Activated CD4-positive, alpha-beta memory T cell treated with anti-CD3 and anti-CD28 coated beads for 36 hours (primary cell): ENCODE data around the gene TMOD3. TPM values are rescaled to one million over a fixed set of nuclear protein-coding genes. Genes with fewer than 3 reads are reported as not detected.
A peak's percentile ranks its signal among the peaks of the same experiment; 100 is the strongest.

ENCODE experiments used
- CTCF ChIA-PET: fragments of 350-600 bp; sonication (Branson Sonifier 250); formaldehyde crosslinking; loops from one replicate; lab custom pipeline; 2021; ENCODE audit warnings: antibody characterized with exemption, inconsistent platforms; lab: Charles Lee
- POLR2A ChIA-PET: fragments of 350-600 bp; sonication (Branson Sonifier 250); formaldehyde crosslinking; loops from one replicate; lab custom pipeline; 2021; ENCODE audit warnings: antibody characterized with exemption; lab: Charles Lee
- DNase-seq: peaks from one replicate; pipeline ENCODE4 v3.0.0-alpha.2; 2020
- H3K27ac Mint-ChIP-seq: one replicate; pipeline ENCODE4 v1.8.0; 2021; ENCODE audit warnings: mixed read lengths
- H3K27me3 Mint-ChIP-seq: one replicate; pipeline ENCODE4 v1.8.0; 2021; ENCODE audit warnings: mixed read lengths
- H3K36me3 Mint-ChIP-seq: one replicate; pipeline ENCODE4 v1.8.0; 2021; ENCODE audit warnings: mixed read lengths
- H3K4me1 Mint-ChIP-seq: one replicate; pipeline ENCODE4 v1.8.0; 2021; ENCODE audit warnings: low read depth, mixed read lengths
- H3K4me3 Mint-ChIP-seq: one replicate; pipeline ENCODE4 v1.8.0; 2021; ENCODE audit warnings: mild to moderate bottlenecking, mixed read lengths
- H3K9me3 Mint-ChIP-seq: one replicate; pipeline ENCODE4 v1.8.0; 2021; ENCODE audit warnings: mixed read lengths
- intact Hi-C: fragments of 100-400 bp; cut with micrococcal nuclease; formaldehyde crosslinking; loops from one replicate; pipeline ENCODE4 v1.15.1; 2023
- total RNA-seq, 2 experiments: library from RNA; stranded (reverse); gene quantifications; one replicate each; pipeline ENCODE4 v1.2.3, GENCODE V29; 2021

The TMOD3 gene
- total RNA-seq, 2 experiments from 2014 or later = 56.9 to 61.6 TPM

DNA sequence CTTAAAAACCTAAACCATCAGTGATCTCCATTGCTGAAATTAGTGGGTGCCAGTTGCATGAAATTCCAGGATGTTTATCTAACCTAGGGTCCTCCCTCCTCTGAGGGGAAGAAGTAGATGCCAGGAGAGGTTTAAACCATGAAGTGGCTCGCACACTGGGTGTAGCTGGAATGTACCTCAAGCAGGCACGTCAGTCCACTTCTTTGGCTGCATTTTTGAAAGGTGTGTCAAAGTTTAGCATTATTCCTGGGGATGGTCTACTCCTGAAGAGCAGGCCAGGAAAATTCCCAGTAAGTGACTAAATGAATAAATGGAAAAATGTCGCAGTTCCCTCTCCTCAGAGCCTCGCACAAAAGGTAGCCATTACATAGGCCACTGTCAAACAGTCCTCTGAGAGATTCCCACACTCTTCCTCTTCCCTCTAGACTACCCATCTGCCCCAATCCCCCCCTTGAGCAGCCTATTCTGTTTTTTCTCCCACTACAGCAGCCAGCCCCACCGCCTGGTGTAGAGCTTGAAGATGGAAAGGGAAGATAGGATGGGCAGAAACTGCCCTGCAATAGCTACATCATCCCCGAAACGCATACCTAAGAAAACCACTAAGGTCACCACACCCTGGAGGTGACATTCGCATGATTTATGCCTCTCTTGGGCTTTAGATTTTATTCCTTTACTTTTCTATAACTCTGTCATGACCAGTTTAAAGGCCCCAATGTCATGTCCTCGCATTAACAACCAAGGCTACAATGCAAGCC is 655 bp upstream of the TMOD3 start:
- peaks cover 5% of the 10 kb centered on the region for H3K36me3 Mint-ChIP-seq
- DNase-seq = no peak
- no peaks in the 10 kb centered on the region for H3K9me3 Mint-ChIP-seq
- H3K4me1 Mint-ChIP-seq = peaks cover 38% of the 10 kb centered on the region
- H3K4me3 Mint-ChIP-seq = peak overlapping the region; percentile 90
- ChIA-PET POLR2A (interaction anchor here (0.6 to 1.5 kb wide), 4 partner anchors 15 to 191 kb away, joined by 4 to 5 read pairs (median 4); no protein-coding TSS in a partner anchor), CTCF (no interaction called here)
- intact Hi-C loops = loop anchor here (1.0 to 10.0 kb wide), 4 partner anchors 34 to 336 kb away; partner anchors contain the start of genes LYSMD2 and MAPK6
- H3K27me3 Mint-ChIP-seq = no peaks in the 10 kb centered on the region
- H3K27ac Mint-ChIP-seq = peak overlapping the region; percentile 90

DNA sequence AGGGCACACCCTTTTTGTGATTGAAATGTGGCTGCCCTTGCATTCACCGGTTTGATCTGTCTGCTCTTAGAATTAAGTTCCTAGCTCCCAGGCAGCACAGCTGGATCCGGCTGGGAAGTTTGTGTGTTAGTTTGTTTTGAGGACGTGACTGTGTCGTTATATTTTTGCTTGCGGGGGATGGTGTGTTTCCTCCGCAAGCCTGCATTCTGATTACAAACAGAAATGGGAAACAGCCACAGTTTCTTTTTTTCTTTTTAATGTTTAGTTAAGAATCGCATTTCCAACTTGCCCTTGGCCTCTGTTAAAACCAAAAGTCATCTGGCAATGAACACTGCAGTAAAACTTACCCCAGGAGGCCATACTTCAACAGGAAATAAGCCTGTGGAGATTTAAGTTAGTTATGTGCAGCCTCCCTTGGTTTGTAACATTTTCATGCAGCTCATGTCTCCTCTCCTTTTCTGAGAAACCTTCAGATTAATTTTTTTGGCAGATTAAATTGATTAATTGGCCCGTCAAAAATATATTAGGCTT is 888 bp downstream of the TMOD3 start:
- CTCF ChIA-PET = interaction anchor here (1.4 kb wide), 1 partner anchor 11 kb away, joined by 3 read pairs; no protein-coding TSS in a partner anchor
- peak overlapping the region; percentile 90 for H3K4me3 Mint-ChIP-seq
- POLR2A ChIA-PET = interaction anchor here (0.9 kb wide), 1 partner anchor 15 kb away, joined by 3 read pairs; no protein-coding TSS in a partner anchor

DNA sequence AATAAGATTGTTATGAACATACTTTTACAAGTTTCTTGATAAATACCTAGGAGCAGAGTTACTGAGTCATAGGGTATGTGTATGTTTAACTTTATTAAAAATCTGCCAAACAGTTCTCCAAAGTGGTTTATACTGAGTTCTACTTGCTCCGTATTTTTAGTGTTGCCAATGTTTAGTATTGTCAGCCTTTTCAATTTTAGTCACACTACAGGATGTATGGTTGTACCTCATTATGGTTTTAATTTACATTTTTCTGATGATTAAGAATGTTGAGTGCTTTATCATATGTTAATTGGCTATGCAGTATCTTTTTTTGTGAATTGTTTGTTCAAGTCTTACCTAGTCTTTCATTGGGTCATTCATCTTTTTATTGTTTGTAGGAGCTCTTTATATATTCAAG is 4.3 kb downstream of the TMOD3 start:
- Mint-ChIP-seq H3K9me3 (no peaks in the 10 kb centered on the region), H3K4me1 (peaks cover 77% of the 10 kb centered on the region), H3K4me3 (peak overlapping the region; percentile 14), H3K36me3 (peaks cover 5% of the 10 kb centered on the region), H3K27me3 (no peaks in the 10 kb centered on the region), H3K27ac (peak overlapping the region; percentile 50)
- no peak for DNase-seq
- CTCF ChIA-PET = interaction anchor here (1.3 kb wide), 1 partner anchor 57 kb away, joined by 3 read pairs; no protein-coding TSS in a partner anchor
- POLR2A ChIA-PET = interaction anchor here (0.6 kb wide), 1 partner anchor 10 kb away, joined by 3 read pairs; no protein-coding TSS in a partner anchor
- intact Hi-C loops = loop anchor here (1.0 to 5.0 kb wide), 2 partner anchors 13 to 139 kb away; partner anchors contain the start of gene LEO1

More for the DNA sequence above, 888 bp downstream of the TMOD3 start:
- H3K27me3 Mint-ChIP-seq = no peaks in the 10 kb centered on the region
- peaks cover 5% of the 10 kb centered on the region for H3K36me3 Mint-ChIP-seq
- no peak for DNase-seq
- intact Hi-C loops = loop anchor here (5.0 kb wide), 1 partner anchor 142 kb away; the partner anchor contains the start of gene LEO1
- peaks cover 51% of the 10 kb centered on the region for H3K4me1 Mint-ChIP-seq
- H3K9me3 Mint-ChIP-seq = no peaks in the 10 kb centered on the region
- H3K27ac Mint-ChIP-seq = peak overlapping the region; percentile 90

DNA sequence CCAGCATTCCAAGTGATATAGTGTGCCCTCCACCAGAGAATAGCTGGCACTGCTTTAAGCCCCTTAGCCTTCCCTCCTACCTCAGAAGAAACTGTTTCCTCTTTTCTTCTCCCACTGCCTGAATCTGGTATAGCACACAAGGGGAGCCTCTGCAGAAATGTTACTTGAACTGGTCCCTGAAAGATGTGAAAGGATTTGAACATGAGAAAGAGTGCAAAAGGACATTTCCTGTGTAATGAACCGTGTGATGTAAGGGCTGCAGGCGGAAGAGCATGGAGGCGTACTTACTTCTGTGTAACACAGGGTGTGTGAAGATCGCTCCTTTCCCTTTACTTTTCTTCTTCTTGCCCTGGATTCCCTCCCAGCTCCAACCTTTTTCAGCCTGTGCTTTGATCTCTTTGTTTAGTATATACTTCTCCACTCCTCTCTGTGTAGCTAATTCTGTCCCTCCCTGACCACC is 8.4 kb downstream of the TMOD3 start:
- H3K9me3 Mint-ChIP-seq = no peaks in the 10 kb centered on the region
- H3K4me1 Mint-ChIP-seq = peaks cover 82% of the 10 kb centered on the region
- H3K36me3 Mint-ChIP-seq = no peaks in the 10 kb centered on the region
- CTCF ChIA-PET = interaction anchor here (1.3 kb wide), 1 partner anchor 62 kb away, joined by 3 read pairs; no protein-coding TSS in a partner anchor
- H3K27me3 Mint-ChIP-seq = no peaks in the 10 kb centered on the region
- peak overlapping the region; percentile 6 for H3K27ac Mint-ChIP-seq
- intact Hi-C loops = no loop called here
- POLR2A ChIA-PET = no interaction called here
- peak; percentile 25 for DNase-seq
- H3K4me3 Mint-ChIP-seq = peak overlapping the region; percentile 45

DNA sequence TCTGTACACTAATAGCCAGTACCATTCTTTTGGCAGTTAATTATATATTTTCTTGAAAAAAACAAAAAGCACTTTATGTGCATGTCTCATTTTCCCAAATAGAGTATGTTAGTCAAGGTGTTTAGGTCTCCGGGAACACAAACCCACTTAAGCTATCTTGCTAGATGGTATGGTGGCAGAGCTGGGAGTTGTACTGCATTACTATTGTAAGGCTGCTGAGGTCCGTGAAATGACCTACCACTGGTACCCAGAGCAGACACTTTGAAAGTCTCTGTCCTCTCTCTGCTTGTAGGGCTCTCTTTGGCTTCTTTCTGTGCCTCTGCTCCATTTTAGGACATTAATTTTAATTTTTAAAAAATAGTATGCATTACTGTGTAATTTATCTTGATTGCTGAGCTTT is 8.8 kb downstream of the TMOD3 start:
- H3K9me3 Mint-ChIP-seq = no peaks in the 10 kb centered on the region
- H3K27ac Mint-ChIP-seq = no peak overlapping the region
- CTCF ChIA-PET = interaction anchor here (1.3 kb wide), 1 partner anchor 62 kb away, joined by 3 read pairs; no protein-coding TSS in a partner anchor
- no peak for DNase-seq
- H3K36me3 Mint-ChIP-seq = no peaks in the 10 kb centered on the region
- POLR2A ChIA-PET = interaction anchor here (0.6 kb wide), 1 partner anchor 367 kb away, joined by 3 read pairs; no protein-coding TSS in a partner anchor
- intact Hi-C loops = no loop called here
- peaks cover 82% of the 10 kb centered on the region for H3K4me1 Mint-ChIP-seq
- H3K27me3 Mint-ChIP-seq = no peaks in the 10 kb centered on the region
- no peak overlapping the region for H3K4me3 Mint-ChIP-seq

DNA sequence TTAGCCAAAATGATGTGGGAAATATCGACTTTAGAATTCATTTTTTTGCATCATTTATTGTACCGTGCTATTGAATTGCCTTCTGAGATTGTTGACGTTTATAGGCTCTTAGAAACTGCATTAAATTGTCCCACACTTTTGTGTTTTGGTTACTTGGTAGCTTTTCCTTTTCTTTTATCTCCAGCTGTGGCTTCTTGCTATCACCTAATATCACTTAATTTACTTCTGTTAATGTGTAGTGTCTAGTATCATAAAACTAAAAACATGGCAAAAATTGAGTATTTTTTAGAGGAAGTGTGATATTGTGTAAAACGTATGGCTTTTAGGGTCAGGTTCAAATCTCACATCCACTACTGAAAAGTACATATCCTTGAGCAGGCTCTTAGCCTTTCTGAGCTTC is 11.2 kb downstream of the TMOD3 start:
- H3K4me3 Mint-ChIP-seq = no peak overlapping the region
- no peaks in the 10 kb centered on the region for H3K27me3 Mint-ChIP-seq
- peaks cover 78% of the 10 kb centered on the region for H3K4me1 Mint-ChIP-seq
- H3K27ac Mint-ChIP-seq = no peak overlapping the region
- POLR2A ChIA-PET = interaction anchor here (1.2 kb wide), 1 partner anchor 22 kb away, joined by 3 read pairs; no protein-coding TSS in a partner anchor
- CTCF ChIA-PET = interaction anchor here (0.9 to 1.6 kb wide), 3 partner anchors 10 to 368 kb away, joined by 3 to 4 read pairs (median 3); no protein-coding TSS in a partner anchor
- DNase-seq = no peak
- H3K9me3 Mint-ChIP-seq = no peaks in the 10 kb centered on the region
- no peaks in the 10 kb centered on the region for H3K36me3 Mint-ChIP-seq
- intact Hi-C loops = no loop called here

DNA sequence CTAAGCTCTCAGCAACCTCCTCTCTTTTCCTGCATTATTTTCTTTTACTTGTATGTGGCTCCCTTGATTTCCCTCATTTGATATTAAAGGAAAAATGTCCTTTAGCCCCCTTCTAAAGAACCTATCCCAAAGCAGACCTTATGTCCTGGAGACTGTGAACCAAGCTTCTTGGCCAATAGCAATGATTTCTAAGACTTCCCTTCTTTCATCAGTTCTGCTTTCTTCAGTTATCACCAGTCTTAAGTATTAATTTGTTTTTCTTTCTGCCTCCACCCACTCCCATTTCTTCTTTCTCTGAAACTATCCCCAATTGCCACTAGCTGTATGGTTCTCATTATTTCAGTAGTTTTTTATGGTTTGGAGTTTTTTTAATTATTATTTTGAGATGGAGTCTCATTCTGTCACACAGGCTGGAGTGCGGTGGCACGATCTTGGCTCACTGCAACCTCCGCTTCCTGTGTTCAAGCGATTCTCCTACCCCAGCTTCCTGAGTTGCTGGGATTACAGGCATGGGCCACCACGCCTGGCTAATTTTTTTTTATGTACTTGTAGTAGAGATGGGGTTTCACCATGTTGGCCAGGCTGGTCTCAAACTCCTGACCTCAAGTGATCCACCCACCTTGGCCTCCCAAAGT is 12.1 kb downstream of the TMOD3 start:
- DNase-seq = no peak
- intact Hi-C loops = no loop called here
- H3K4me3 Mint-ChIP-seq = no peak overlapping the region
- no peak overlapping the region for H3K27ac Mint-ChIP-seq
- peaks cover 78% of the 10 kb centered on the region for H3K4me1 Mint-ChIP-seq
- POLR2A ChIA-PET = interaction anchor here (1.2 kb wide), 1 partner anchor 21 kb away, joined by 3 read pairs; no protein-coding TSS in a partner anchor
- H3K27me3 Mint-ChIP-seq = no peaks in the 10 kb centered on the region
- no peaks in the 10 kb centered on the region for H3K9me3 Mint-ChIP-seq
- no peaks in the 10 kb centered on the region for H3K36me3 Mint-ChIP-seq
- CTCF ChIA-PET = interaction anchor here (0.9 to 1.6 kb wide), 4 partner anchors 10 to 367 kb away, joined by 3 to 4 read pairs (median 3); no protein-coding TSS in a partner anchor

DNA sequence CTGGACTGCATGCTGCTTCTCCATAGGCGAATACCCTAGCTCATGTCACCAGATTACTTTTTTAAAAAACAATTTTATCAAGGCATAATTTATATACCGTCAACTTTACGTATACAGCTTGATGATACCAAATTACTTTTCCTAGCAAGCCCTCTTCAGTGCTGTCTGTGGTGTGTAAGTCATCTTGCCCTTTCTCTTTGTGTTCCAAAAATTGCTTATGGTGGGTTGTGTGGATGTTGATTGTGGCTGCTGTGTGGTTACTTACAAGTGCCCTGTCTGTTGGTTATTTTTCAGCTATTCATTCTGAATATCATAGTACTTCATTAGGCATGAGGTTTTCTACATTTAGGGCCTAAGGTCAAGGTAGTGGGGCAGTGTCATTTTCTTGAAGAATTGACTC is 12.8 kb downstream of the TMOD3 start:
- Mint-ChIP-seq H3K4me1 (peaks cover 78% of the 10 kb centered on the region), H3K36me3 (no peaks in the 10 kb centered on the region), H3K4me3 (no peak overlapping the region), H3K9me3 (no peaks in the 10 kb centered on the region), H3K27me3 (no peaks in the 10 kb centered on the region), H3K27ac (peak overlapping the region; percentile 35)
- no peak for DNase-seq
- CTCF ChIA-PET = interaction anchor here (1.1 to 1.6 kb wide), 2 partner anchors 192 to 366 kb away, joined by 3 to 4 read pairs; no protein-coding TSS in a partner anchor
- intact Hi-C loops = no loop called here
- POLR2A ChIA-PET = no interaction called here

DNA sequence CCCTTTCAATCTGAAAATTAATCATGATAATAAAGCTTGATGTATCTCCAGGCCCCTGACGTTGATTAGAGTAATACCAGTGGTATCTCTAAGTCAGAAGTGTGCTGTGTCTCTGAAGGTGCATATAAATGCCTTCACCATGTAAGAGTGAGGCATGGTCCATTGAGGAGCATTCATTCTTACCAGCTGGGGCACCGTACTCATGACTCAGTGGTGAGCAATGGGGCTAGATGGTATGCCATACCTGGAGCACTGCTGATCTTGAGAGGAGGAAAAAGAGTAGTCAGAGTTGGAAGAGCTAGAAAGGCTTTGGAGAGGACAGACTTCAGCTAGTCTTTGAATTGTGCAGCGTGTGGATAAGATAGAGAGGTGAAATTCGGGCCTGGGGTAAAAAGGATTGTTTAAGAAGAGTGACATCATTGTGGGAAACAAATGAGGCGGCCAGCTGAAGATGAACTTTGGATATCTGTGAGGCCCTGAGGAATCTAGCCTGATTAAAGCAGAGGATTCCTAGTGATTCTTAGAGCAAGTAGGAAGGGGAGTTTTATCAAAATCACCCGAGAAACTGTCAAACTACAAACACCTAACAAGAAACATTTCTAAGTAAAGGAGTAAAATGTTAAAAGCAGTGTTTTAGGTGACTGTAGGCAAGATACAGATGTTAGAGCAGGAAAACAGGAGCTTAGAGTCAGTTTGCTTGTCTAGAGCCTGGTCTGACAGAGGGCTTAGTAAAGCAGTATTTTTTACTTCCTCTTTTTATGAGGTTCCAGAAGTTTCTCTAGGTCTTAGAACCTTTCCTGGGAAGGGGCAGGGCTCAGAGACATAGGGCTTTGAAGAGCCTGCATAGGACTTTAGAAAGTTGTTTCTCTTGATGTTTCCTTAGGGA is 13.6 kb downstream of the TMOD3 start:
- intact Hi-C loops = no loop called here
- CTCF ChIA-PET = interaction anchor here (0.7 to 1.5 kb wide), 3 partner anchors 46 to 67 kb away, joined by 3 to 5 read pairs (median 5); no protein-coding TSS in a partner anchor
- H3K4me1 Mint-ChIP-seq = peaks cover 73% of the 10 kb centered on the region
- no peaks in the 10 kb centered on the region for H3K9me3 Mint-ChIP-seq
- H3K27ac Mint-ChIP-seq = no peak overlapping the region
- H3K36me3 Mint-ChIP-seq = no peaks in the 10 kb centered on the region
- H3K4me3 Mint-ChIP-seq = no peak overlapping the region
- no peaks in the 10 kb centered on the region for H3K27me3 Mint-ChIP-seq
- POLR2A ChIA-PET = interaction anchor here (1.0 to 1.5 kb wide), 2 partner anchors 14 to 18 kb away, joined by 4 read pairs; partner anchors contain the start of gene TMOD3
- peak; percentile 55 for DNase-seq

DNA sequence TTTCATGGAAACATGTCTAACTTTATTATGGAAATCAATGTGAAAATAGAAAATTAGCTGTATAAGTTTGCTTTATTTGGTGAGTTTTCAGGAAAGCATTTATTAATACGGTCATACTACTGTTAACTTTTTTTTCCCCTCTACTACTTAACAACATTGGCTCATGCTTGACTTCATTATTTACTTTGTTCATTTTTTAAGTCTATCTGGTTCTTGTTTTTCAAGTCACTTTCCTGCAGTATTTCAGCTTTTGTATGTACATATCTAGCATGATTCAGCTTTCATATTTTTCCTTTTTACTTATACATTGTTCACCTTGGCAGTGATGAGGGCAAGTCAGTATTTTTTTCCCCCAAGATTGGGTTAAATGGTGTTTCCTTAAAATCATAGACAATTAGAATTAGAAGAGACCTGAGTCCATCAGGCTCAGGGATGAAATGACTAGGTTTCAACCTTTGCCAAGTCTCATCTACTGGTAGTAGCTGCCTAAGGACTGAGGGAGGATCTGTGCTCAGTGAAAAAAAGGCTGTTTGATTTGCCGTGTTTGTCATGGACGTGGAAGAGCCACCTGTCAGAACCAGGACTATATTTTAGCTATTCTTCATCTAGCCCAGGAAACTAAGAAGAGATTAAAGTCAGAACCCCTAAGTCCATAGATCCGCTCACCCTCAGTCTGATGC is 15.4 kb downstream of the TMOD3 start:
- intact Hi-C loops = no loop called here
- H3K9me3 Mint-ChIP-seq = no peaks in the 10 kb centered on the region
- no peak overlapping the region for H3K4me3 Mint-ChIP-seq
- H3K27me3 Mint-ChIP-seq = no peaks in the 10 kb centered on the region
- ChIA-PET POLR2A (interaction anchor here (0.8 to 1.5 kb wide), 3 partner anchors 11 to 16 kb away, joined by 3 to 5 read pairs (median 4); partner anchors contain the start of gene TMOD3), CTCF (interaction anchor here (0.6 to 1.0 kb wide), 3 partner anchors 56 to 353 kb away, joined by 3 read pairs; no protein-coding TSS in a partner anchor)
- H3K36me3 Mint-ChIP-seq = no peaks in the 10 kb centered on the region
- no peak for DNase-seq
- H3K27ac Mint-ChIP-seq = no peak overlapping the region
- peaks cover 74% of the 10 kb centered on the region for H3K4me1 Mint-ChIP-seq
